Forelimb muscle (tissue), 1 donor: ENCODE measurements around the gene PLCG2. TPM values are rescaled to one million over a fixed set of nuclear protein-coding genes. Genes with fewer than 3 reads are reported as not detected.

Source experiments
- DNase-seq: peaks from one replicate; pipeline ENCODE4 v3.0.0-alpha.2; 2013; ENCODE audit warnings: low read depth
- polyA plus RNA-seq: library from polyadenylated mRNA; unstranded; fragments of 120-200 nt; gene quantifications from one replicate; pipeline ENCODE4 v1.2.1, GENCODE V29; 2013; ENCODE audit not compliant: insufficient read length

Gene PLCG2
- polyA plus RNA-seq, 1 donor = 6.7 TPM

DNA sequence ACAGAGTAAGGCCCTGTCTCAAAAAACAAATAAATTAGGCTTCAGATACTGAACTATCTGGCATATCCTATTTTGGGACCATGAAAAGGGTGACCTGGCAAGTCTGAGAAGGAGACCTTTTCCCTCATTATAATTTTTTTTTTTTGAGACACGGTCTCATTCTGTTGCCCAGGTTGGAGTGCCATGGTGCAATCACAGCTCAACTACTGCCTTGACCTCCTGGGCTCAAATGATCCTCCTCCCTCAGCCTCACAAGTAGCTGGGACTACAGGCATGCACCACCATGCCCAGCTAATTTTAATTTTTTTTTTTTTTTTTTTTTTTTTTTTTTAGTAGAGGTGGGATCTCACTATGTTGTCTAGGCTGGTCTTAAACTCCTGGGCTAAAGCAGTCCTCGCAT is 37.3 kb downstream of the PLCG2 start:
- no peak for DNase-seq

DNA sequence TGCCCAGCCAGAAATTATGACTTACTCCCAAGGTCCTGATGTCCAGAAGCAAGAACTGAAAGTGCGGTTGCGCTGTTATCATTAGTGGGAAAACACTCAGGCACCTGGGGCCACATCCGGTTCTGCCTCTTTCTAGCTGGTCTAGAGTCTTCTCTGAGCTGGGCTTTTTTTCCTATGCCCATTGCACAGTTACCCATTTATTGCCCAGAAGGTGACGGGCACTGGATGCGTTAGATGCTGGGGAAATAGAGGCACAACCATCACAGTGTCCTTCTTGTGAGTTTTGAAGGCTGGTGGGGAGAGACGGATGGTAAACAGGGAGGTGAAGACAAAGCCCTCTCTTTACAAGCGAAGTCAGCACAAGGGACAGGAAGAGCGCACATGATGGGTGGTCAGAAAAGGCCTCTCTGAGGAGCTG is 37.7 kb downstream of the PLCG2 start:
- no peak for DNase-seq

DNA sequence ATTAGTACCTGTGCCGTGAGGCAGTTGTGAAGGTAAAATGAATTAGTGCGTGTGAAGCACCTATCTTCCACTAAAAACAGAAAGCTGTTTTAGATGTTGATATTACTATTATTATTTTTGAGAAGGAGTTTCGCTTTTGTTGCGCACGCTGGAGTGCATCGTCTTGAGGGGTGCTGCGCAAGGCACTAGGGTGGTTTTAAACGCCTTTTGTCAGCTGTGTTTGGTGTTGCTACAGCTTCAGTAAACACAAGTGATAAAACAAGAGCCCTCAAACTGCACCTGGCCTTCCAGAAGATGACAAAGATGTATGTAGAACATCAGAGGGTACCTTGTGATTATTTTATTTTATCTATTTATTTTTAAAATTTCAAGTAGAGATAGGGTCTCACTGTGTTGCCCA is 38.2 kb downstream of the PLCG2 start:
- DNase-seq = no peak

DNA sequence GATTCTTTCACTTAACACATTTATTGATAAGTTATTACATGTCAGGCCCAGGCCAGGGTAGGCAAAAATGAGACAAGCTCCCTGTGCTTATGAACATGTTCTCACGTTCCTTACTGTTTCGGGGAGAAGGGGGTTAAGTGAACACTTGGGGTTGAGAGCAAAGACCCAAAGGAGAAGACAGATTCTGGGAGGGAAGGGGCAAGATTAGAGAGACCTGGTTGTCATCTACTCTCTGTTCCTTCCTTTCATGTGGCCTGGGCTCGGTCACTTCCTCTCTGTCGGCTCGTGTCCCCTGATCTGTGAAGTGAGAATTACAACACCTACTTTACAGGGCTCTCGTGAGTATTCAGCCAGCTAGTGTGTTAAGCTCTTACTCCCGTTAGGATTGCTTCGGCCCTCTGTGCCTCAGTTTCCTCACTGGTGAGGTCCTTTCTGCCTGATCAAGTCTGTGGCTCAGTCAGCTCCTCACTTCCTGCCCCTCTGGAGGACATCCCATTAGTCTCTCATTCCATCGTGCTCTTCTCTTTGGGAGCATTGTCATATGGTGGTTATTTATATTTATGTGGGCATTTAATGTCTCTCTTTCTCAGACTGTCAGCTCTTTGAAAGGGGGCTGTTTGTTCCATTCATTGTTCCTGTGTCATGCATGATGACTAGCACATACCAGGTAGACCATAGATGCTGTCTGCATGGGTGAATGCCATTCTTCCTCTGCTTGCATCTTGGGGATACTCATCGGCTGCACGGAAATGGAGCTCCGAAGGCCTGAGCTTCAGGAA is 38.9 kb downstream of the PLCG2 start:
- no peak for DNase-seq

DNA sequence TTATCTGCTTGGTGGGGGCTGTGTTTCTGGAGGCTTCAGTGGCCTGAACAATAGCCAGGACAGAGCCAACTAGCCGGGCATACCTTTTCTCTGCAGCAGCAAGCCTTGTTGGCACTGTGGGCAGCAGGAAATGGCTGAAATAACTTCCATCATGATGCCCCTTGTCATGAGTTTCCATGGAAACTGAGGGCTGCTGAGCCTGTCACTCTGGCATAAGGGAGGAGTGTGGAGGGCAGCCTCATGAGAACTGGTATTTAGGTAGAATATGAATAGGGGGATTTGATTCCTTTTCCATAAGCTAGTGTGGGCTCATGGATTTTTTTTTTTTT is 39.4 kb downstream of the PLCG2 start:
- DNase-seq = no peak

DNA sequence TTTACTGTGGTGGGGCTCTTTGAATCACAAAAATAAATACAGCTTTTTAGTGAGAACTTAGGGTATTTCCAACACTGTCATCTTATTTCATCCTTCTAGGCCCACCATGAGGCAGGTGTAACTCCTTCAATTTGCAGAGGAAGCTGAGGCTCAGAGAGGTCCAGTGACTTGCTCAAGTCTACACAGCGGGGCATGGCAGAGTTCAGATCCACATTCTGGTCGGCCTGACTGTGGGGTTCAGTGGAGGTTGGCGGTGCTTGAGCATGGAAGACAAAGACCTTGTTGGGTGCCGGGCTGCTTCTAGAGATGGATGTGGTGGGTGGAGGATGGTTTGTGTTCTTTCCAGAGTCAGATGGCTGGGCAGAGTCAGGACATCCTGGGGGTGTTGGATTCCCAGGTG is 39.8 kb downstream of the PLCG2 start:
- no peak for DNase-seq

DNA sequence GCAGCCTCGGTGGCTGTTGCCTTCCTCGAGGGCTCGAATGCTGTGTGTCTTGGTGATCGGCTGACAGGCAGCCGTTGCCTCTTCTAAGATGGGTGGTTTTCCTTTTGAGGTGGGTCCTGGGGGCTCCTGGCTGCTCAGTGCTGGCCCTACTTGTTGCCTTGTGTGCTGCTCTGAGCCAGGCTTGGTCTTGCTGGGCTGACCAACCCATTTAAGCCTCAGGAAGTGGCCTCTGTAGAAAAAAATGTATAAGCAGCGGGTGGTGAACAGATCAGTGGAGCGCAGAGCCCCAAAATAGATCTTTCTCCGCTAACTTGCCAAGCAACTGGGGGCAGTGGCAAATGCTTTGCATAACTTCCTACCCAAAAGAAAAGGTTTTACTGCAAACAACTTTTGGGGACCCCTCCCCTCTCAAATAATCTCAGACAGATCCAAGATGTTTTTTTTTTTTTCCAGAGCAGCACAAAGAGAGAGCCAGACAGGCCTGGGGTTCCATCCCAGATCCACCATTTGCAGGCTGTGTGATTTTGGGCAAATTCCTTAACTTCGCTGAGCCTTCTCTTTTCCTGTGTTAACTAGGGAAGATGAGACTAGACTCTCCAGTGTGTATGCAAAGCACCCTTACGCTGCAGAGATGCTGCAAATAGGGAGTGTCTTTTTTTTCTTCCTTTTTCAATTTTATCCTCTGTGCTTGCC is 42.5 kb downstream of the PLCG2 start:
- no peak for DNase-seq

DNA sequence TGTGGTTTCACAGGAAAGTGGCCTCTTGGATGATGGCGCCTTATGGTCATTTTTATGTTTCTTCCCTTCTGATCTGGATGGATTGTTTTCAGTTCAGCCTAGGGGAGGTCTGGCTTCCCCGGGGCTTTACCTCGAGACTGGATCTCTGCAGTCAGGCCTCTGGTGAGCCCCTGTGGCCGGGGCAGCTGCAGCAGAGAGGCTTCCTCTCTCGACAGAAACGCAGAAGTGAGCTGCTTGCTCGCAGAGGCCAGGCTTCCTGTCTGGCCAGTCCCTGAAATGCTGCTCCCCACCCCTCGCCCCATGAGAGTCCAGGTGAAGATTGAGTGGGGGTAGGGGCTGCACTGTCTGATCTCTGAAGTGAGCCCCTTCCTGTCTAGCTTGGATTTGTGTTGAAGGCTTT is 44.0 kb downstream of the PLCG2 start:
- no peak for DNase-seq

DNA sequence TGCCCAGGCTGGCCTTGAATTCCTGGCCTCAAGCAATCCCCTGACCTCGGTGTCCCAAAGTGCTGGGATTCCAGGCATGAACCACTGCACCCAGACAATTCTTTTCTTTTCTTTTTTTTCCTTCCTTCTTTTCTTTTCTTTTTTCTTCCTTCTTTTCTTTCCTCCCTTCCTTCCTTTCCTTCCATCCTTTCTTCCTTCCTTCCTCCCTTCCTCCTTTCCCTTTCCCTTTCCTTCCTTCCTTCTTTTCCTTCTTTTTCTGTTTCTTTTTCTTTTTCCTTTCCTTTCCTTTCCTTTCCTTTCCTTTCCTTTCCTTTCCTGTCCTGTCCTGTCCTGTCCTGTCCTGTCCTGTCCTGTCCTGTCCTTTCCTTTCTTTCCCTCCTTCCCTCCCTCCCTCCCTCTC is 44.6 kb downstream of the PLCG2 start:
- DNase-seq = no peak

DNA sequence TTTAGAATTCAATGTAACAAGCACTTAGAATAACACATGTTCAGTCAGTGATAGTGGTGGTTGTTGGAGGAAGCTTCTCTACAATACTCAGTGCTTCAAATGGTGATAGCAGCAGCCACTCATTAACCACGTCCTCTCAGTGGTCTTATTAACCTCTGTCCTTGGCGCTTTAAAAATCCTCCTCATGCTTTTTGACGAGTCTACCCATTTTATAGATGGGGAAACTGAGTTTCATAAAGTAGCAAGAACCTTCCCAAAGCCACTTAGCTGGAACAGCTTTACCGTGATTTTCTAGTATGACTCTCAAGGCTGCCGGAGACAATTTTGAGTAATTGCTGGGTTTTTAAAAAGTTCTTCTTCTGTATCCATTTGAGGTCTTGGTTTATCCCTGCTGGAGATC is 47.4 kb downstream of the PLCG2 start:
- no peak for DNase-seq

DNA sequence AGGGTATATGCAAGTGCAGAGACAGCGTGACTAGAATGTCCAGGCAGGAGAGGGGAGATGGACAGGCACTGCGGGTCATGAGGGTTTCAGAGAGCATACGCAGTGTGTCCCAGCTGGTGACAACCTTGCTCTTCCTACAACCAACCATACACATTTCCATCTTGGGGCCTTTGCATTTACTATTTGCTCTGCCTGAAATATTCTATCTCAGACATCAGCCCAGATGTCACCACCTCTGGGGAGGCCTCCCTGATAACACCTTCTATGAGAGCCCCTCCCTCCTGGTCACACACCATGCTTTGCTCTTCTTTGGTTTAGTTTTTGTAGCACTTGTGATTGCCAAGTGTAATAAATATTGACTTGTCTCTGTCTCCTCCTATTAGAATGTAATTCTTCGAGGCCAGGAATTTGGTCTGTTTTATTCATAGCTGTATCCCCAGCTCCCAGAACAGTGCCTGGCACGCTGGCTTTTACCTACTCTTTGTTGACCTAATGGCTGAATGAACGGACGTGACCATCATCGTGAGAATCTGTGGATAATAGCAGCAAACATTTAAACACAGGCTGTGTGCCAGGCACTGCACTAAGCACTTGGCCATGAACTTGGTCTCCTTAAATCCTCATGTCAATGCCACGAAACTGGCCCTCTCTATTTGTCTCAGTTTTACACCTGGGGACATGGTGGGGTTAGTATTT is 51.9 kb downstream of the PLCG2 start:
- no peak for DNase-seq

DNA sequence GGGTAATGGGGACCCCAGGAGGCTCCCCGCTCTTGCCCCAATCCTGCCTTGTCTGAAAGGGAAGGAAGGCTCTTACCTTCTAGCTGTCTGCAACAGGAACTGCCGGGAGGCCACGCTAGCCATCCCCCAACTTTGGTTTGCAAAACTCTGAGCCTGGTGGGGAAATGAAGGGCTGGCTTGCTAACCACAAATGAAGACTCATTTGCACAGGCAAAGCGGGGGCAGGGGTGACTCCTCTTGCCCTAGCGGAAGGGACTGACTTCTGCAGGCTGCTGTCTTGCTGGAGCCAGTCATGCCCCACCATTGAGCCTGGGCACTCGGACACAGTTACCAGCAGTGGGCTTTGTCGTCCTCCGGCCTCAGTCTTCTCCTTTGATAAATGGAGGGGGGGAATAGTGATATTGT is 52.6 kb downstream of the PLCG2 start:
- DNase-seq = no peak

DNA sequence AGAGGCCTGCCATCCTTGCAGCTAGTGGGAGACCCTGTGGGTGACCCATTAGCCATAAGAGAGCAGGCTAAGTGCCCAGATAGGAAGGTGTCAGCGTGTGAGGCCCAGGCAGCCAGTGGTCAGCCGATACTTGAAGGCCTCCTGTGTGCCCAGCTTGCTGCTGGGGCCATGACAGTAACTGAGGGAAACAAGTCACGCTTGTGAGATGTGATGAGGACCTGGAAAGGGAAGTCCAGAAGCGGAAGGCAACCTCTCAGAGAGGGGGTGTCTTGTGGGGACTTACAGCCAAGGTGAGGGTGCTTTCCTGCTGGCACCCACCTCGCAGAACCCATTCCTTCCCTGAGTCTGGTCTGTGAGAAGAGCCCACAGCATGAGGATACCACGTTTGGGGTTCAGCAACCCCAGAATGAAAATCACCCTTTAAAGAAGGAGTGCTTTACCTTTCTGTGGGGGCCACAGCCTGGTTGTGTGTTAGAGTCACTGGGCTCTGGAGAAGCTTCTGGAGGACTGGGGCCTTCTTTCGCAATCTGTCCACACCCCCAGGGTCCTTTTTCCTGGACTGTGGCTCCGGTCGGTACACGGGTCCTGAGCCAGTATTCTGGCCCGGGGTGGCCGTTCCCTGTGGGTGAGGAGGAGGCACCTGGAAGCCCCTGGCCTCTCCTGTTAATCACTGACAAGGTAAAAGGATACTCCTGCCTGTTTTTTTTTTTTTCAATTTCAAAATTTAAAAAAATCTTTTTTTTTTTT is 53.9 kb downstream of the PLCG2 start:
- DNase-seq = no peak

DNA sequence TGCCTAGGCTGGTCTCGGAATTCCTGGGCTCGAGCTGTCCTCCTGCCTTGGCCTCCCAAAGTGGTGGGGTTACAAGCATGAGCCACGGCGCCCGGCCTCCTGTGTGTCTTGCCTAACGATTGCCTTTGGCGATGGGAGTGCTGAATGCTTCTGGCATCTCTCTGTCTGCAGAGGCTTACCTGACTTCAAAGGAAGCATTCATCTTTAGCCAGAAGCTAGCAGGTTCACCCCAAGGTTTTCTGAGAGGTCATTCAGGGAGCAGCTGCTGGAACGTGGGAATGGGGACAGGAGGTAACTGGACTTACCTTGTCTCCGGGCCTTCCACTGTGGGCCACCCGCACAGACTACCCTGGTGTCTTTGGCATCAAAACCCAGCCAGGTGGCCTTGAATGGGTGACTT is 54.7 kb downstream of the PLCG2 start:
- DNase-seq = no peak

DNA sequence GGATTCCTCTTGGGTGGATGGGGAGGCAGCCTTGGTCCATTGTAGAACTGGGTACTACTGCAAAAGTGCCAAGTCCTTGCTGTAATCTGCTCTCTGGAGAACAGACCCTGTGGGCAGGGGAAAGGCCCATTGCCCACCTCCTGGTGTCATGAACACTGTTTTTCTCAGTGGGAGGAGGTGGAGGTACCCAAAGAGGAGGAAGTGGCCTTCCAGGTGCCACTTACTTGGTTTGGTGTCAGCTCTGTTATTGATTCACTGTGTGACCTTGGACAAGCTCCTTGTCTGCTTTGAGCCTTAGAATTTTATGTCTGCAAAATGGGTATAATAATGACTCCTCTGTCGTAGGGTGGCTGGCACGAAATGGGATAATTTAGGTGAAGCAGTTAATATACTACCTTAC is 55.8 kb downstream of the PLCG2 start:
- DNase-seq = no peak

DNA sequence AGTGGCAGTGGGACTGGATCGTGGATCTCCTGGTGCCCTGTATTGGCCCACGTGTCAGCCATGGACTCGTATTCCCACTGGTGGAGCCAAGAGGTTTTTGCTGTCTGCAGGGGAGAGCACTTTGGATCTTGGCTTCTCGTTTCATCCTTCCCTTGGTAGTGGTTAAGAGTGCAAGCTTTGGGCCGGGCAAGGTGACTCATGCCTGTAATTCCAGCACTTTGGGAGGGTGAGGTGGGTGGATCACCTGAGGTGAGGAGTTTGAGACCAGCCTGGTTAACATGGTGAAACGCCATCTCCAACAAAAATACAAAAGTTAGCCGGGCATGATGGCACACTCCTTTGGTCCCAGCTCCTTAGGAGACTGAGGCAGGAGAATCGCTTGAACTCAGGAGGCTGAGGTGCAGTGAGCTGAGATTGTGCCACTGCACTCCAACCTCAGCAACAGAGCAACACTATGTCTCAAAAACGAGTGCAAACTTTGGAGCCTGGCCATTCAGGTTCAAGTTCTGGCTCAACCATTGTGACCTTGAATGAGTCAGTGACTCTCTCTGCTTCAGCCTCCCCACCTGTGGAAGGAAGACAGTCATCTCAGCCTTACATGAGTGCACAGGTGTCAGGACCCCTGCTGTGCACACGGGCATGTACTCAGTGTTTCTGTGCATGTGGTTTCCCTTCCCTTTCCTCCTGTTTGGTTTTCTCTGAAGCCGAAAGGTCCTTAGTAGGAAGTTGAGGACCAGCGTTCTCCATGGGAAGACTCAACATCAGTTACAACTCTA is 57.4 kb downstream of the PLCG2 start:
- DNase-seq = no peak

DNA sequence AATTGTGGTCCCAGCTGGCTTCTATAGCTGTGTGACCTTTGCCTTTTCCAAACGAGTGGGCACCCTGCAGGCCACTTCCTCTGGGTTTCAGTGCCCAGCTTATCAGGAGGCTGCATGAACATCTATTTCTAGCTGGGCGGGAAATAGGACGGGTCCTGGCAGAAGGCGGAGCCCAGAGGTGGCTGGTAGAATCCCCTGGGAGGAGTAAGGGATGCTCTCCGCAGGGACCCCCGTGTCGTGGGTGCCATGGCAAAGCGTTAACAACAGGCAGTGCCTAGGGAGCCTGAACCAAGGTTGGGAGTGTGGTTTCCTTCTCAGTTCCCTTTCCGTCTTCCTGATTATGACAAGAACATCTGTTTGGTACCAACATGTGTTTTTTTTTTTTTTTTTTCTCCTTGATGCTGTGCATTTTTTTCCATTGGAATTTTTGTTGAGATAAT is 58.2 kb downstream of the PLCG2 start:
- DNase-seq = no peak

DNA sequence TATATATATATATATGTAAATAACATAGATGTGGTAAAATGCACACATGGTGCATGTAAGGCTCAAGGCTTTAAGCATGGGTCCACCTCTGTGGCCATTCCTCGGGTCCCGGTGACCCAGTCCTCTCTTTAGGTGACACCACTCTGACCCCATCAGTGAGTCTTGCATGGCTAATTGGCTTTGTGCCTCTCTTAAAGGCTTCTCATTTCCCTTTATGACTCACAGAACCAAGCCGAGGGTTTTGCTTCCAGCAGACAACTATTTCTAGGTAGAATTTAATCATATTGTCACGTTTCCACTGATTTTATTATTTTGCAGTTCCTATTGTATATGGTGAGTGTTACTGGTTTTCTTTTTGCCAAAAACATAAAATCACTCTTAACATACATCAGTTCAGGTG is 59.7 kb downstream of the PLCG2 start:
- no peak for DNase-seq

DNA sequence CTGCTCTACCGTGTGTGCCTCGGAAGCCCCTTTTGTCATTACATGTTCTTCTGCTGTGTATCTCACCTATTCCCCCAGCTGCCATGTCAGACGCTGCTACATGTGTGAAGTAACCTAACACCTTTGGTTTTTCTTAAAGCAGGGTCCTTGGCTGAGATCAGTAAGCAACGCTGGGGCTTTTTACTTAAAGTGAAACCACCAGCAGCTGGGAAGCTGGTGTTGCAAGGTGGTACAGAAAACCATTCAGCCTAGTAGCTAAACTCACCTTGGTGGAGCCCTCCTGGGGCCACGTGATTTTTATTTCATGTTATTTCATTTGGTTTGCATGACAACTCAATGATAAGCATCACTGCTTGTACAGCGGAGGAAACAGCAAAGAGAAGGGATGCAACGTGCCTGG is 62.6 kb downstream of the PLCG2 start:
- DNase-seq = no peak

DNA sequence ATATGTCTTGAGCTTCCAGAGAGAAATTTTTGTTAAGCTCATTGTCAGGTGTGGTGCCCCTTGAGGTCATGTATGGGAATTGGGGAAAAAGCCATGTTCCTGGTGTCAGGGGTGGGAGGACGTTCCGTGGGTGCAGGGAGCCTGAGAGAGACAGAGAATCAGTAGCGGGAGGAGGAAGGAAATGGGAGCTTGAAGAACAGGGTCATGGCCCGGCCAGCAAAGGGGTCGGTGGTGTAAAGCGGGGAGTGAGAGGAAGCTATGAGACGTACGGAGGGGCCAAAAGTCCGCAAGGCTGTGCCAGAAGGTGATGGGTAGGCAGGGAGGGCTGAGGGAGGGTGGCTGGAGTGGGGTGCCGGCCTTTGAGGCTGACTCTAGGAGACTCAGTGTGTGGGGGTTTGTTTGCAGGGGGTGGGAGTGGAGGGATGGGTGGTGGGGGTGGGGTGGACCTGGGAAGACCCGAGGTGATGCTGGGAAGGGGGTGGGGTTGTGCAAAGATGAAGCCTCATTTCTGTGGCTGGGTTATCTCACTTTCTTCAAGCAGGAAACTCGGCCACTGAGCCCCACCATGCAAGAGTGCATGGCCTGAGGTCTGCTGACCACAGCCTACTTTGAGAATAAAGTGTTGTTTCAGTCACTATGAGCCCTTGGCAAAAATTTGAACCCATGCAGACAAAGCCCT is 63.6 kb downstream of the PLCG2 start:
- no peak for DNase-seq

DNA sequence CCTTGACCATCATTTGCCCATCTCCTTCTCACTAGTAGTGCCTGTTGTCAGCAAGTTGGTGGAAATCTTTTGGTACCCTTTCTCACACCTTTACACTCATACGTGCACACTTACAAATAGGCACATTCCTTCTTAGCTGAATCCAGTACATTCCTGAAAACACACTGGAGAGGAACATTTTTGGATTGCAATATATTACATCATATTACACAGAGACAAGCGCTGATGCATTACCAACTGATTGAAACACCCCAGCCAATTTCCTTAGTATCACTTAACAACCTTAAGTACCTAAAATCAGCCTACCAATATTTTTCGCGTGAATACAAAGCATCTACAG is 64.1 kb downstream of the PLCG2 start:
- no peak for DNase-seq
